Activated CD4-positive, alpha-beta T cell treated with anti-CD3 and anti-CD28 coated beads, Interleukin-2, Interleukin-6, amounts not matched to agents 100 ng/mL and 50 ng/mL, durations not matched to agents 16 hours and 8 hours (primary cell): ENCODE data around the gene STK16.
A peak's percentile ranks its signal among the peaks of the same experiment; 100 is the strongest.

Experiments
- DNase-seq: peaks from one replicate; pipeline ENCODE4 v3.0.0-alpha.2; 2020

The STK16 gene

GRCh38 chr2:219214141-219214540, 31.1 kb upstream of the STK16 start:
- no peak for DNase-seq

- DNase-seq: no peak
Measured at GRCh38 chr2:219214786-219215185, 30.5 kb upstream of the STK16 start.

GRCh38 chr2:219215871-219216534, 29.3 kb upstream of the STK16 start:
- no peak for DNase-seq

GRCh38 chr2:219216535-219216915, 28.8 kb upstream of the STK16 start:
- DNase-seq: no peak

GRCh38 chr2:219218217-219218731, 27.0 kb upstream of the STK16 start:
- no peak for DNase-seq

- peak; percentile 93 for DNase-seq
Measured at GRCh38 chr2:219218732-219219701, 26.3 kb upstream of the STK16 start, which contains the start of gene ABCB6. Gene ABCB6, minus strand, starts transcription at chr2:219218958. Its CDS starts 285 bp downstream, at chr2:219218673.

- DNase-seq: no peak
Measured at GRCh38 chr2:219219784-219220532, 25.3 kb upstream of the STK16 start.

GRCh38 chr2:219220652-219221402, 24.5 kb upstream of the STK16 start:
- no peak for DNase-seq

GRCh38 chr2:219221957-219222518, 23.2 kb upstream of the STK16 start:
- no peak for DNase-seq

GRCh38 chr2:219223831-219224610, 21.3 kb upstream of the STK16 start:
- DNase-seq: no peak

GRCh38 chr2:219225350-219225749, 19.9 kb upstream of the STK16 start:
- no peak for DNase-seq

- no peak for DNase-seq
Measured at GRCh38 chr2:219228041-219228910, 17.0 kb upstream of the STK16 start.

GRCh38 chr2:219228911-219229304, 16.4 kb upstream of the STK16 start:
- no peak for DNase-seq

GRCh38 chr2:219229305-219230058, 15.8 kb upstream of the STK16 start, which contains the start of the genes ANKZF1 and ATG9A:
Gene ANKZF1, plus strand, starts transcription at chr2:219229806. Its CDS starts 452 bp downstream, at chr2:219230258.
Gene ATG9A, minus strand, starts transcription at chr2:219229636. Its CDS starts 1,612 bp downstream, at chr2:219228024.
- DNase-seq: peak; percentile 99

- DNase-seq: peak; percentile 70
Measured at GRCh38 chr2:219230059-219230540, 15.2 kb upstream of the STK16 start.

- no peak for DNase-seq
Measured at GRCh38 chr2:219234331-219234730, 10.9 kb upstream of the STK16 start.

GRCh38 chr2:219243291-219243761, 2.0 kb upstream of the STK16 start:
- DNase-seq: no peak

GRCh38 chr2:219244789-219245147, 511 bp upstream of the STK16 start:
- no peak for DNase-seq

- peak; percentile 42 for DNase-seq
Measured at GRCh38 chr2:219245899-219246230, 586 bp downstream of the STK16 start.
